ENCODE results near the gene HOXC4. TPM values are rescaled to one million over a fixed set of nuclear protein-coding genes. Genes with fewer than 3 reads are reported as not detected.
A peak's percentile ranks its signal among the peaks of the same experiment; 100 is the strongest.

The HOXC4 gene
- total RNA-seq, 6 donors from 2014 or later, result 0.40 to 1.0 (median 0.59) TPM; not detected in 3

- Histone ChIP-seq H3K36me3 (no peaks in the 10 kb centered on the region), H3K27me3 (peaks cover 2 to 73% (median 40%) of the 10 kb centered on the region in 4 donors), H3K4me3 (no peak overlapping the region), H3K9me3 (no peaks in the 10 kb centered on the region), H3K4me1 (peaks cover 0 to 16% (median 0%) of the 10 kb centered on the region in 4 donors), H3K27ac (no peak overlapping the region)
- WGBS, 2 donors, result 7 to 10% methylated on average over 21 to 22 of the region's 22 CpGs
- ATAC-seq (ENCODE audit: low FRiP score in 2 of 2) (no peak), DNase-seq (peak in 1 of 2 donors; percentile 25)
- TF ChIP-seq POLR2A (IDR thresholded peaks at IDR 0.05), result no peak
- no peak for TF ChIP-seq CTCF (IDR thresholded peaks at IDR 0.05)
- no peak for TF ChIP-seq POLR2AphosphoS5 (IDR thresholded peaks at IDR 0.05)
- TF ChIP-seq EP300 (IDR thresholded peaks at IDR 0.05), result no peak
Observed at GRCh38 chr12:54026640-54027441, 26.8 kb upstream of the HOXC4 start.

DNA sequence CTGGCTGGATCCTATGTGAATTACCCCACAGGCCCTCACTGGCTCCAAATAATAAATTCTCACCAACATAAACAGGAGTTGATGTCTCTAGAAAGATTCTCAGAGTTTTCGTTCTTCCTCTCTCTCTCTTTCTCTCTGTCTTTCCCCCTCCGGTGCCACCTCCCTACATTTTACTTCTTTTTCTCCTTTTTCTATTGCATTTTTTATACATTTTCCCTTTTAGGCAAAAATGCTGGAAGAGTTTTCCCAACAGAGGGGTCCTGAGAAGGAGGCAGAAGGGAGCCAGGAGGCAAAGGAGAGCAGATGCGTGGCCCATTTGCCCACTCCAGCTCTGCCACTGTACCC, 26.2 kb upstream of the HOXC4 start:
- Histone ChIP-seq H3K9me3 (peaks cover 0 to 1% (median under 1%) of the 10 kb centered on the region in 4 donors), H3K4me3 (no peak overlapping the region), H3K27ac (no peak overlapping the region), H3K27me3 (peaks cover 2 to 79% (median 42%) of the 10 kb centered on the region in 4 donors), H3K36me3 (no peaks in the 10 kb centered on the region), H3K4me1 (peaks cover 0 to 16% (median 0%) of the 10 kb centered on the region in 4 donors)
- ATAC-seq (ENCODE audit: low FRiP score in 2 of 2) (no peak), DNase-seq (no peak)
- 44 to 48% methylated on average over 3 of the region's 3 CpGs for WGBS, 2 donors
- TF ChIP-seq CTCF (IDR thresholded peaks at IDR 0.05) (no peak), POLR2AphosphoS5 (IDR thresholded peaks at IDR 0.05) (no peak), POLR2A (IDR thresholded peaks at IDR 0.05) (no peak)

DNA sequence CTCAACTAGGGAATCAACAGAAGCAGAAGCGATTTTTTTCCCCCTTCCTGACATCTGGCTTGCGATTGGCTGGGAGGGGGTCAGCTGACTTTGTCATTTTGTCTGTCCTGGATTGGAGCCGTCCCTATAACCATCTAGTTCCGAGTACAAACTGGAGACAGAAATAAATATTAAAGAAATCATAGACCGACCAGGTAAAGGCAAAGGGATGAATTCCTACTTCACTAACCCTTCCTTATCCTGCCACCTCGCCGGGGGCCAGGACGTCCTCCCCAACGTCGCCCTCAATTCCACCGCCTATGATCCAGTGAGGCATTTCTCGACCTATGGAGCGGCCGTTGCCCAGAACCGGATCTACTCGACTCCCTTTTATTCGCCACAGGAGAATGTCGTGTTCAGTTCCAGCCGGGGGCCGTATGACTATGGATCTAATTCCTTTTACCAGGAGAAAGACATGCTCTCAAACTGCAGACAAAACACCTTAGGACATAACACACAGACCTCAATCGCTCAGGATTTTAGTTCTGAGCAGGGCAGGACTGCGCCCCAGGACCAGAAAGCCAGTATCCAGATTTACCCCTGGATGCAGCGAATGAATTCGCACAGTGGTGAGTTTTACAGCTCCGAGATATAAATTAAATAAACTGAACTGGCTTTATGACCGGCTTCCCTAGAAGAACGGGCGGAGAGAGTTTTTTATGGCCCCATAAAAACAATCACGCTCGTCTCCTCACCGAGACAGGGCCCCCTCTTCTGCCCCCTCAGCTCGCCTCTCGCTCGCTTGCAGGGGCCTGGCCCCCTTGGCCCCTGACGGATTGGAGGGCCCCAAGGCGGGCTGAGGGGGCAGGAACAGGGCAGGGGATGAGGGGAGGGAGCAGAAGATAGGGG, 25.1 kb upstream of the HOXC4 start, which contains the start of gene HOXC6:
Gene HOXC6, plus strand, starts transcription at position 127 of the 888 bp plus-strand sequence. Its CDS starts 82 bp downstream, at position 209.
- H3K36me3 ChIP-seq, result no peaks in the 10 kb centered on the region
- ATAC-seq (ENCODE audit: low FRiP score in 2 of 2), result no peak
- H3K27ac ChIP-seq, result no peak within 1 kb of the TSS

More for the DNA sequence above, 25.1 kb upstream of the HOXC4 start, which contains the start of gene HOXC6:
- Histone ChIP-seq H3K4me1 (peaks cover 3 to 24% (median 5%) of the 10 kb centered on the region in 4 donors), H3K27me3 (peaks cover 2 to 90% (median 46%) of the 10 kb centered on the region in 4 donors), H3K9me3 (peaks cover 0 to 10% (median 7%) of the 10 kb centered on the region in 4 donors), H3K4me3 (peak within 1 kb of the TSS in 1 of 4 donors; percentile 19)
- 5 to 9% methylated on average over 32 to 36 of the region's 36 CpGs for WGBS, 2 donors
- peak in 1 of 2 donors; percentile 30 for DNase-seq
- TF ChIP-seq POLR2A (IDR thresholded peaks at IDR 0.05), result no peak
- TF ChIP-seq CTCF (IDR thresholded peaks at IDR 0.05), result no peak
- no peak for TF ChIP-seq POLR2AphosphoS5 (IDR thresholded peaks at IDR 0.05)
- no peak for TF ChIP-seq EP300 (IDR thresholded peaks at IDR 0.05)
